Suprapubic skin (tissue), 4 donors: Measurements from ENCODE around the gene LDAH. TPM values are rescaled to one million over a fixed set of nuclear protein-coding genes. Genes with fewer than 3 reads are reported as not detected.

ENCODE experiments used
- DNase-seq, 2 donors: peaks; one replicate each; pipeline ENCODE4 v3.0.0-alpha.2; 2019; ENCODE audit warnings: low spot score in 2 of 2
- H3K27ac ChIP-seq: fragments of 200-600 bp; sonication (generic); one replicate; pipeline ENCODE4 v1.5.1; 2019
- H3K27me3 ChIP-seq: fragments of 200-600 bp; sonication (generic); one replicate; pipeline ENCODE4 v1.5.1; 2019
- H3K36me3 ChIP-seq: fragments of 200-600 bp; sonication (generic); one replicate; pipeline ENCODE4 v1.5.1; 2019
- H3K4me1 ChIP-seq: fragments of 200-600 bp; sonication (generic); one replicate; pipeline ENCODE4 v1.5.1; 2019
- H3K4me3 ChIP-seq: fragments of 200-600 bp; sonication (generic); one replicate; pipeline ENCODE4 v1.5.1; 2019; ENCODE audit warnings: mild to moderate bottlenecking
- H3K9me3 ChIP-seq: fragments of 200-600 bp; sonication (generic); one replicate; pipeline ENCODE4 v1.5.1; 2019
- CTCF ChIP-seq, 2 donors: fragments of 200-600 bp in 1 of 2; fragments of 450-650 bp in 1 of 2; sonication (generic) in 1 of 2; IDR thresholded peaks; one replicate each; pipeline ENCODE4 v1.5.1; 2016 to 2019; ENCODE audit warnings: antibody characterized with exemption in 2 of 2, mild to moderate bottlenecking in 1 of 2, moderate library complexity in 1 of 2
- EP300 ChIP-seq: sonication (generic); formaldehyde crosslinking; IDR thresholded peaks from one replicate; pipeline ENCODE4 v1.6.1; 2017; ENCODE audit warnings: antibody characterized with exemption
- POLR2A ChIP-seq, 2 donors: fragments of 450-650 bp; IDR thresholded peaks; one replicate each; pipeline ENCODE4 v1.6.1; 2017; ENCODE audit warnings: antibody characterized with exemption in 2 of 2, mild to moderate bottlenecking in 2 of 2, moderate library complexity in 2 of 2
- POLR2AphosphoS5 ChIP-seq, 3 donors: sonication (generic); formaldehyde crosslinking; IDR thresholded peaks; one replicate each; pipeline ENCODE4 v1.6.1; 2017; ENCODE audit warnings: antibody characterized with exemption in 3 of 3
- WGBS: methylation state at CpG from one replicate; pipeline ENCODE4 v1.1.5; 2018; 5-methylcytosine and 5-hydroxymethylcytosine counted together
- total RNA-seq, 4 donors: library from RNA; depleted of rRNA; stranded (reverse); fragments of >200 nt; gene quantifications; one replicate each; pipeline ENCODE4 v1.1.0, GENCODE V29; 2016

Gene LDAH
- total RNA-seq, 4 donors from 2014 or later, result 9.0 to 15.5 (median 10.4) TPM

DNA sequence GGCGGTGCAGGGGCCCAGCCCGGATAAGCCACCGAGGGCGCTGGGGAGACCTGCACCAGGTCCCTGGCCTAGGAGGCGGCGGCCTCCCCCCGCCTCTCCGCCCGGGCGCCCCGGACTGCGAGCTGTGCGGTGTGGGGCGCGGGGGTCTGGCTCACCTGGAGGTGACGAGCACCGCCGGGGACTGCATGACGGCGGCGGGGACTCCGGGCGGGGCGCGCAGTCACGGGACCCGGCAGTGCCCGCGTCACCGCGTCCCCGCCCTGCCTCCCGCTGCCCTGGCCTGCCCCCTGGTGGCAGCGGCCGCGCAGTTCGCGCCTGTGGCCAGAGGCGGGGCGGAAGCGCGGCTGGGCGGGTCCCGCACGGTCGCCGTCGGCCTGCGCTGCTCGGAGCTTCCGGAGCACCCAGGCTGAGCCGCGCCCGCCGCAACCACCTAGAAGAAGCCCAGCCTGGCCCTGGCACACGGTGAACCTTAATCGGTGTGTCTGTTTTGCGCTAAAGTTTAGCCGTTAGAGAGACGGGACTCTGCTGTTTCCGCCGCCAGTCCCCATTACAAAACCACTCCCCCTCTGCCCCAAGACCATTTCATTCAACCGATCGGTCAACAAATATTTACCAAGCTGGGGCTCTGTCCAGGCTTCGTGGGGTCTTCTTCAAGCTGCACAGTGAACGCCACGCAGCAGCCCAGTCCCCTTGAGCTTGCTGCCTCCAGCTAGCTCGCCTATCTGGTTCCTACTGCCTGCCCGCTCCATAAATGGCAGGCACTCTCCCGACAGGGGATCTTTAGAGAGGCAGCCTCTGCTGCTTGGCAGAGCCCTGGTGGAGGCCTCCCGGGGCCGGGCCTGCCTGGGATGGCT is 171.8 kb downstream of the LDAH start, which contains the start of gene HS1BP3:
TSS of gene HS1BP3 (minus strand) at position 222 of the 854 bp plus-strand sequence. CDS start at position 187, 35 bp downstream.
- no peaks in the 10 kb centered on the region for H3K9me3 ChIP-seq
- peak within 1 kb of the TSS; percentile 87 for H3K27ac ChIP-seq
- H3K36me3 ChIP-seq, result no peaks in the 10 kb centered on the region
- WGBS, result 2% methylated on average over 10 of the region's 72 CpGs
- peak; percentile 87 to 89 for DNase-seq
- no peaks in the 10 kb centered on the region for H3K27me3 ChIP-seq
- H3K4me1 ChIP-seq, result peaks cover 36% of the 10 kb centered on the region
- TF ChIP-seq EP300, result no peak
- peak; percentile 8 to 75 for TF ChIP-seq POLR2A (IDR thresholded peaks at IDR 0.05)
- TF ChIP-seq CTCF (IDR thresholded peaks at IDR 0.05), result peak; percentile 94 to 100
- peak in 1 of 3 donors; percentile 34 for TF ChIP-seq POLR2AphosphoS5 (IDR thresholded peaks at IDR 0.05)
- H3K4me3 ChIP-seq, result peak within 1 kb of the TSS; percentile 81

DNA sequence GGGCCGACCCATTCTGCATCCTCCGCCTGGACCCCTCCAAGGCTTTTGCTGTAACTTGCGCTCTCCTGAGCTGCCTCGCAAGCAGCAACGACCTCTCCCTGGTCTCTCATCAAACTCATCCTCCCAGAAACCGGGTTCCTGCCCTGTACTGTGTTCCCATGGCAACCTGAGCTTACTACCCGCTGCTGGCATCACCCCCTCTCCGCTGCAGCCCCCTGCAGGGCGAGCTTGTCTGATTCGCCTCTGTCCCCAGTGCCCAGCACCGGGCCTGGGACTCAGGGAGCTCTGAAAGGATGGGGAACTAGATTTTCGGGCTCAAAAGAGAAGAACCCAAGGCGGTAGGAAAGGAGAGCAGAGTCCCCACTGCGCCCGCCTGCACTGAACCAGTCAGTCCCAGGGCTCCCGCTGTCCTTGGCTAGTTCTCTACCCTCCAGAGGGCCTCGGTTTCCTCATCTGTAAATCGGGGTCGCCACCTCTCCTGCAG is 172.5 kb downstream of the LDAH start:
- Histone ChIP-seq H3K4me1 (peaks cover 36% of the 10 kb centered on the region), H3K27ac (peak overlapping the region; percentile 87), H3K9me3 (no peaks in the 10 kb centered on the region), H3K36me3 (peaks cover 4% of the 10 kb centered on the region), H3K4me3 (peak overlapping the region; percentile 81), H3K27me3 (no peaks in the 10 kb centered on the region)
- no peak for TF ChIP-seq POLR2AphosphoS5 (IDR thresholded peaks at IDR 0.05)
- no peak for TF ChIP-seq EP300
- no peak for TF ChIP-seq POLR2A (IDR thresholded peaks at IDR 0.05)
- TF ChIP-seq CTCF (IDR thresholded peaks at IDR 0.05), result no peak
- no peak for DNase-seq
- WGBS, result 19% methylated on average over 6 of the region's 19 CpGs

- 47% methylated on average over 7 of the region's 7 CpGs for WGBS
- DNase-seq, result no peak
Observed at GRCh38 chr2:20649976-20650375, 172.9 kb downstream of the LDAH start.

GRCh38 chr2:20649576-20649975 is 173.3 kb downstream of the LDAH start:
- WGBS, result 61% methylated on average over 9 of the region's 11 CpGs

More at GRCh38 chr2:20649976-20650375, 172.9 kb downstream of the LDAH start:
- Histone ChIP-seq H3K27ac (no peak overlapping the region), H3K36me3 (peaks cover 8% of the 10 kb centered on the region), H3K27me3 (no peaks in the 10 kb centered on the region), H3K9me3 (no peaks in the 10 kb centered on the region), H3K4me3 (peak overlapping the region; percentile 81), H3K4me1 (peaks cover 36% of the 10 kb centered on the region)
- no peak for TF ChIP-seq POLR2AphosphoS5 (IDR thresholded peaks at IDR 0.05)

DNA sequence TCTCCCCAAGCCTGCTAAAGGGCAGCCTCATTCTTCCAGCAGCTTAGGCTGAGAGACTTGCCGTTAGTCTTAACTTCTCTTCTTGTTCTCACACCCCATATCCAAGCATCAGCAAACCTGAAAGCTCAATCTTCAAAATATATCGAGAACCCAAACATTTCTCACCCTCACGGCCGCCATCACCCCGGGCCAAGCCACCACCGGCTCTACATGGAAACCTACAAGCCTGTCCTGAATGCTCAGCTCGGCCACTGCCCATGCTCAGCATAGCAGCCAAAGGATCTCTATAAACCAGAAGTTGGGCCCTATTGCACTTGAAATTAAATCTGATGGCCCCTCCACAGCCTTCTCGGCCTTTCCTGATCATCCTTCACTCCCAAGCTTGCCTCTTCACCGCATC is 174.1 kb downstream of the LDAH start:
- TF ChIP-seq CTCF (IDR thresholded peaks at IDR 0.05) (no peak), POLR2A (IDR thresholded peaks at IDR 0.05) (no peak), POLR2AphosphoS5 (IDR thresholded peaks at IDR 0.05) (no peak), EP300 (no peak)

More at GRCh38 chr2:20649576-20649975, 173.3 kb downstream of the LDAH start:
- Histone ChIP-seq H3K27ac (no peak overlapping the region), H3K27me3 (no peaks in the 10 kb centered on the region), H3K9me3 (no peaks in the 10 kb centered on the region), H3K36me3 (peaks cover 12% of the 10 kb centered on the region), H3K4me1 (peaks cover 36% of the 10 kb centered on the region), H3K4me3 (peak overlapping the region; percentile 81)
- TF ChIP-seq POLR2AphosphoS5 (IDR thresholded peaks at IDR 0.05), result no peak
- TF ChIP-seq POLR2A (IDR thresholded peaks at IDR 0.05), result no peak
- TF ChIP-seq CTCF (IDR thresholded peaks at IDR 0.05), result no peak
- TF ChIP-seq EP300, result no peak
- no peak for DNase-seq

More for the DNA sequence above, 174.1 kb downstream of the LDAH start:
- no peaks in the 10 kb centered on the region for H3K9me3 ChIP-seq
- H3K36me3 ChIP-seq, result peaks cover 20% of the 10 kb centered on the region
- DNase-seq, result no peak
- 95% methylated on average over 9 of the region's 9 CpGs for WGBS
- no peak overlapping the region for H3K27ac ChIP-seq
- H3K4me3 ChIP-seq, result no peak overlapping the region
- H3K4me1 ChIP-seq, result peaks cover 36% of the 10 kb centered on the region
- H3K27me3 ChIP-seq, result no peaks in the 10 kb centered on the region
